ENCODE data around the gene RNF123.

The RNF123 gene

GRCh38 chr3:49727924-49728361, 38.6 kb downstream of the RNF123 start:
- intact Hi-C loops (cut with DNase I; ENCODE audit: low total_unique reads) = loop anchor here (10.0 kb wide), 1 partner anchor 57 kb away; the partner anchor contains the start of gene IP6K1
- peaks cover 42 to 81% (median 64%) of the 10 kb centered on the region in 3 donors for H3K36me3 ChIP-seq
- H3K27ac ChIP-seq = no peak overlapping the region
- no peak overlapping the region for H3K4me3 ChIP-seq
- DNase-seq = peak in 1 of 2 donors; percentile 54
- peaks cover 0 to 15% (median 12%) of the 10 kb centered on the region in 4 donors for H3K4me1 ChIP-seq
- H3K9me3 ChIP-seq = no peaks in the 10 kb centered on the region
- TF ChIP-seq, protein P1, sequence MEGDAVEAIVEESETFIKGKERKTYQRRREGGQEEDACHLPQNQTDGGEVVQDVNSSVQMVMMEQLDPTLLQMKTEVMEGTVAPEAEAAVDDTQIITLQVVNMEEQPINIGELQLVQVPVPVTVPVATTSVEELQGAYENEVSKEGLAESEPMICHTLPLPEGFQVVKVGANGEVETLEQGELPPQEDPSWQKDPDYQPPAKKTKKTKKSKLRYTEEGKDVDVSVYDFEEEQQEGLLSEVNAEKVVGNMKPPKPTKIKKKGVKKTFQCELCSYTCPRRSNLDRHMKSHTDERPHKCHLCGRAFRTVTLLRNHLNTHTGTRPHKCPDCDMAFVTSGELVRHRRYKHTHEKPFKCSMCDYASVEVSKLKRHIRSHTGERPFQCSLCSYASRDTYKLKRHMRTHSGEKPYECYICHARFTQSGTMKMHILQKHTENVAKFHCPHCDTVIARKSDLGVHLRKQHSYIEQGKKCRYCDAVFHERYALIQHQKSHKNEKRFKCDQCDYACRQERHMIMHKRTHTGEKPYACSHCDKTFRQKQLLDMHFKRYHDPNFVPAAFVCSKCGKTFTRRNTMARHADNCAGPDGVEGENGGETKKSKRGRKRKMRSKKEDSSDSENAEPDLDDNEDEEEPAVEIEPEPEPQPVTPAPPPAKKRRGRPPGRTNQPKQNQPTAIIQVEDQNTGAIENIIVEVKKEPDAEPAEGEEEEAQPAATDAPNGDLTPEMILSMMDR (IDR thresholded peaks at IDR 0.05) = no peak
- H3K27me3 ChIP-seq = no peaks in the 10 kb centered on the region

DNA sequence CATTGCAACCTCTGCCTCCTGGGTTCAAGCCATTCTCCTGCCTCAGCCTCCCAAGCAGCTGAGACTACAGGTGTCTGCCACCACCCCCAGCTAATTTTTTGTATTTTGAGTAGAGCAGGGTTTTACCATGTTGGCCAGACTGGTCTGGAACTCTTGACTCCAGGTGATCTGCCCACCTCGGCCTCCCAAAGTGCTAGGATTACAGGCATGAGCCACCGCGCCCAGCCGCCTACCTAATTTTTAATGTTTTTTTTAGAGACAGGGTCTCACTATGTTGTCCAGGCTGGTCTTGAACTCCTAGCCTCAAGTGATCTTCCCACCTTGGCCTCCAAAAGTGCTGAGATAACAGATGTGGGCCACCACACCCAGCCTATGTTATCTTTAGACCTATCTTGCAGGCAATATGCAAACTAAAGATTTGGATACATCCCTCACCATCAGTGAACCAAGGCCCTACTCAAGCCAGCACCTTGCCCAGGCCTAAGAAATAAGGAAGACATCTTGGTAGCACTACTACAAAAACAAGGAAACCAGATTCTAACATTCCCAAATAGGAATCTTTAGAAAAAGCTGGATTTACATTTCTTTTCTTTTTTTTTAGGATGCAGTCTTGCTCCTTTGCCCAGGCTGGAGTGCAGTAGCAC, 40.7 kb downstream of the RNF123 start:
- H3K27me3 ChIP-seq = no peaks in the 10 kb centered on the region
- no peak overlapping the region for H3K27ac ChIP-seq
- H3K4me3 ChIP-seq = no peak overlapping the region
- intact Hi-C loops (cut with DNase I; ENCODE audit: low total_unique reads) = loop anchor here (10.0 kb wide), 1 partner anchor 55 kb away; the partner anchor contains the start of gene IP6K1
- H3K4me1 ChIP-seq = peaks cover 0 to under 1% (median under 1%) of the 10 kb centered on the region in 4 donors
- TF ChIP-seq, protein P1 (IDR thresholded peaks at IDR 0.05) = no peak
- peaks cover 56 to 97% (median 83%) of the 10 kb centered on the region in 3 donors for H3K36me3 ChIP-seq
- no peaks in the 10 kb centered on the region for H3K9me3 ChIP-seq
- peak in 1 of 2 donors; percentile 23 for DNase-seq

GRCh38 chr3:49732597-49732996, 43.2 kb downstream of the RNF123 start:
- H3K27ac ChIP-seq = no peak overlapping the region
- DNase-seq = peak in 1 of 2 donors; percentile 41
- no peaks in the 10 kb centered on the region for H3K9me3 ChIP-seq
- H3K4me3 ChIP-seq = no peak overlapping the region
- H3K36me3 ChIP-seq = peaks cover 65 to 96% (median 81%) of the 10 kb centered on the region in 3 donors
- TF ChIP-seq, protein P1 (IDR thresholded peaks at IDR 0.05) = no peak
- H3K27me3 ChIP-seq = no peaks in the 10 kb centered on the region
- no peaks in the 10 kb centered on the region for H3K4me1 ChIP-seq
- intact Hi-C loops (cut with DNase I; ENCODE audit: low total_unique reads) = no loop called here

DNA sequence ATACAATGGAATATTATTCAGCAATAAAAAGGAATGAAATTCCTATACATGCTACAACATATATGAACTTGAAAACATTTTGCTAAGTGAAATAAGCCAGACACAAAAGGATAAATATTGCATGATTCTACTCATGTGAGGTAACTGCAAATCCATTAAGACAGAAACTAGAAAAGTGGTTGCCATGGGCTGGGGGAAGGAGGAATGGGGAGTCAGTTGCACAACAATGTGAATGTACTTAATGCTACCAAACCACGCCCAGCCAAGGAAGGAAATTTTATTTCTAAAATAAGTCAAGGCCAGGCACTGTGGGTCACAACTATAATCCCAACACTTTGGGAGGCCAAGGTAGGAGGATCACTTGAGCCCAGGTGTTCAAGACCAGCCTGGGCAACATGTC, 44.2 kb downstream of the RNF123 start:
- H3K36me3 ChIP-seq = peaks cover 68 to 95% (median 81%) of the 10 kb centered on the region in 3 donors
- no peaks in the 10 kb centered on the region for H3K27me3 ChIP-seq
- TF ChIP-seq, protein P1 (IDR thresholded peaks at IDR 0.05) = no peak
- H3K9me3 ChIP-seq = no peaks in the 10 kb centered on the region
- peak in 1 of 2 donors; percentile 3 for DNase-seq
- H3K27ac ChIP-seq = no peak overlapping the region
- H3K4me1 ChIP-seq = no peaks in the 10 kb centered on the region
- intact Hi-C loops (cut with DNase I; ENCODE audit: low total_unique reads) = no loop called here
- H3K4me3 ChIP-seq = no peak overlapping the region

DNA sequence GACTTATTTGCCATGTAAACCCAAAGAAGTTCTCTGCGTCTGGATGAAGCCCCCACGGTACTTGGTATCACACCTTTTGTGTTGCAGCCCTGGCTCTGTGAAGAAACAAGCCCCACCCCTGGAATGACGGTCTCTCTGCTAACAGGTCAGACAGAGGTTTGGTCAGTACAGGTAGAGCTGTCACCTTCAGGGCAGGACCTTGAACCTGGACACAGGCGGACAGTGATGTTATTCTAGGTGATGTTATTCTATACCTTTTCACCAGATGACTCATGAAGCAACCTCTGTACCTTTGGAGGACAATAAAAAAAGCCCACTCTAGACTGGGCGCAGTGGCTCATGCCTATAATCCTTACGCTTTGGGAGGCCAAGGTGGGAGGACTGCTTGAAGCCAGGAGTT, 45.4 kb downstream of the RNF123 start:
- no peak overlapping the region for H3K27ac ChIP-seq
- no peaks in the 10 kb centered on the region for H3K4me1 ChIP-seq
- TF ChIP-seq, protein P1 (IDR thresholded peaks at IDR 0.05) = no peak
- H3K4me3 ChIP-seq = no peak overlapping the region
- intact Hi-C loops (cut with DNase I; ENCODE audit: low total_unique reads) = no loop called here
- no peak for DNase-seq
- peaks cover 68 to 84% (median 81%) of the 10 kb centered on the region in 3 donors for H3K36me3 ChIP-seq
- H3K9me3 ChIP-seq = no peaks in the 10 kb centered on the region
- no peaks in the 10 kb centered on the region for H3K27me3 ChIP-seq
